Measurements from ENCODE around the gene CD48.

GRCh38 chr1:160724465-160725242 lies 13.0 kb upstream of the CD48 start:
- TF ChIP-seq, protein P1, sequence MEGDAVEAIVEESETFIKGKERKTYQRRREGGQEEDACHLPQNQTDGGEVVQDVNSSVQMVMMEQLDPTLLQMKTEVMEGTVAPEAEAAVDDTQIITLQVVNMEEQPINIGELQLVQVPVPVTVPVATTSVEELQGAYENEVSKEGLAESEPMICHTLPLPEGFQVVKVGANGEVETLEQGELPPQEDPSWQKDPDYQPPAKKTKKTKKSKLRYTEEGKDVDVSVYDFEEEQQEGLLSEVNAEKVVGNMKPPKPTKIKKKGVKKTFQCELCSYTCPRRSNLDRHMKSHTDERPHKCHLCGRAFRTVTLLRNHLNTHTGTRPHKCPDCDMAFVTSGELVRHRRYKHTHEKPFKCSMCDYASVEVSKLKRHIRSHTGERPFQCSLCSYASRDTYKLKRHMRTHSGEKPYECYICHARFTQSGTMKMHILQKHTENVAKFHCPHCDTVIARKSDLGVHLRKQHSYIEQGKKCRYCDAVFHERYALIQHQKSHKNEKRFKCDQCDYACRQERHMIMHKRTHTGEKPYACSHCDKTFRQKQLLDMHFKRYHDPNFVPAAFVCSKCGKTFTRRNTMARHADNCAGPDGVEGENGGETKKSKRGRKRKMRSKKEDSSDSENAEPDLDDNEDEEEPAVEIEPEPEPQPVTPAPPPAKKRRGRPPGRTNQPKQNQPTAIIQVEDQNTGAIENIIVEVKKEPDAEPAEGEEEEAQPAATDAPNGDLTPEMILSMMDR (IDR thresholded peaks at IDR 0.05): no peak
- no peak for TF ChIP-seq EZH2 (IDR thresholded peaks at IDR 0.05; ENCODE audit: borderline replicate concordance, insufficient read depth, low read depth, low read length, poor library complexity, severe bottlenecking)
